Stimulated activated naive CD8-positive, alpha-beta T cell treated with anti-CD3 and anti-CD28 coated beads, Interleukin-15, Interleukin-2, amounts not matched to agents 100 ng/mL and 50 ng/mL, for 24 hours (primary cell): ENCODE data around the gene TAF3.

Source experiments
- H3K27ac Mint-ChIP-seq: one replicate; pipeline ENCODE4 v1.8.0; 2021; ENCODE audit warnings: mild to moderate bottlenecking, mixed read lengths
- H3K27me3 Mint-ChIP-seq: one replicate; pipeline ENCODE4 v1.8.0; 2021; ENCODE audit warnings: mixed read lengths
- H3K36me3 Mint-ChIP-seq: one replicate; pipeline ENCODE4 v1.8.0; 2021; ENCODE audit warnings: low read depth, mixed read lengths
- H3K4me1 Mint-ChIP-seq: one replicate; pipeline ENCODE4 v1.8.0; 2021; ENCODE audit warnings: low read depth, mixed read lengths
- H3K4me3 Mint-ChIP-seq: one replicate; pipeline ENCODE4 v1.8.0; 2021; ENCODE audit warnings: mild to moderate bottlenecking, mixed read lengths
- H3K9me3 Mint-ChIP-seq: one replicate; pipeline ENCODE4 v1.8.0; 2021; ENCODE audit warnings: mixed read lengths

TAF3 gene

DNA sequence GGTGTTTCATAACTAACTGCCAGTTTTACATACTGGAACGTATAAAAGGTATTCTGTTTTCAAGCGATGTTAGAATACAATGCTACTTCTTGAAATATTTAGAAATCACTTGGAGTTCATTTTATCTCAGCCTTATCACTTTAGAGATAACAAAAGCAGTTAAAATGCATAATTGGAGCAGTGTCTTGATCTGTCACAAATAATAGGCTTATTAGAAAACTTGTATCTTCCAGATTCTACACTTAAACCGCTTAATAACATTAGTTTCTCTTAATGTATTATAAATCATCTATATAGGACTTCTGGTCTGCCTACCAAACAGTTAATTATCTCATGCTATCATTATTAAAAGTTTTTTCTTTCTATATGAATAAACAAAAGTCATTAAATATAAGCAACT lies 104.4 kb downstream of the TAF3 start:
- Mint-ChIP-seq H3K4me3 (no peak overlapping the region), H3K9me3 (no peaks in the 10 kb centered on the region), H3K27ac (no peak overlapping the region), H3K27me3 (no peaks in the 10 kb centered on the region), H3K36me3 (no peaks in the 10 kb centered on the region), H3K4me1 (peaks cover 5% of the 10 kb centered on the region)

DNA sequence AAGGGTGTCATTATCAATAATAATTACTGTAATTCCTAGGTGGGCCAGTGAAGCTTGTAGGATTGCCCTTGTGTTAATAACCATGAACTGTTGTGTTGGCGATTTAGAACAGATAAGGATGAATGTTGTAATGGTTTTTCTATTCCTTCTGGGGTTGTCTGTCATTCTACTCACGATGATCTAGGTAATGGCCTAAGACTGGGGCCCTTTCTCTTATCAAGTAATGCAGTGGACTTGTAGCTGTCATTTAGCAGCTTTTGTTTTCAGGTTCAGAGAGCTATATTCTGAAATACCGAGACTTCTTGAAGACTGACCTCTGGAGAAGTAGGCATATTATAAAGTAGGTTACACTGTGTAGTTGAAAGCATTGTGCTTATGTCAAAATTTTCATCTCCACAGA lies 110.2 kb downstream of the TAF3 start:
- Mint-ChIP-seq H3K4me1 (peaks cover 8% of the 10 kb centered on the region), H3K4me3 (no peak overlapping the region), H3K36me3 (peaks cover 6% of the 10 kb centered on the region), H3K27me3 (no peaks in the 10 kb centered on the region), H3K9me3 (no peaks in the 10 kb centered on the region), H3K27ac (no peak overlapping the region)

DNA sequence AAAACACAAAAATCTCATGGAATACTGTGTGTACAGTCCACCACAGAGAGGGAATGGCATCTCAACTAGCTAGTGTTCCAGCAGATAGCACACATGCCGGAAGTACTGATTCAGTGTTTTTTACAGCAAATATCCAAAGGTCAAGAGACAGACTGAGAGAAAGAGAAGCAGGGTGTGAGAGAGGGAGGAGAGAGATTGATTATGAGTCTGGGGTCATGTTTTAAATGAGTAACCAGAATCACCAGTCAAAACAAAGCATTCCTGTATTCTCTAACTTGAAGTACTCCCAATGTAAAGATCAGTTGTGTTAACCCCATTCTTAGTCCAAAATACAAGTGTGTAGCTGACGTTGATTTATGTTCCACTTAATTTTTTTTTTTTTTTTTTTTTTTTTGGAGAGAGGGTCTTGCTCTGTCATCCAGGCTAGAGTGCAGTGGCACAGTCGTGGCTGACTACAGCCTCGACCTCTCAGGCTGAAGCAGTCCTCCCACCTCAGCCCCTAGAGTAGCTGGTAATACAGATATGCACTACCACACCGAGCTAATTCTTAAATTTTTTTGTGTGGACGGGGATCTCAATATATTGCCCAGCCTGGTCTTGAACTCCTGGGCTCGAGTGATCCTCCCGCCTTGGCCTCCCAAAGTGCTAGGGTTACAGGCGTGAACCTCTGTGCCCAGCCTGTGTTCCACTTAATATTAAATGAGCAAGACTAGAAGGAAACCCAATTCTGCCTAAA lies 114.2 kb downstream of the TAF3 start:
- Mint-ChIP-seq H3K27ac (no peak overlapping the region), H3K9me3 (peaks cover 12% of the 10 kb centered on the region), H3K36me3 (peaks cover 28% of the 10 kb centered on the region), H3K27me3 (no peaks in the 10 kb centered on the region), H3K4me3 (no peak overlapping the region), H3K4me1 (peaks cover 4% of the 10 kb centered on the region)

DNA sequence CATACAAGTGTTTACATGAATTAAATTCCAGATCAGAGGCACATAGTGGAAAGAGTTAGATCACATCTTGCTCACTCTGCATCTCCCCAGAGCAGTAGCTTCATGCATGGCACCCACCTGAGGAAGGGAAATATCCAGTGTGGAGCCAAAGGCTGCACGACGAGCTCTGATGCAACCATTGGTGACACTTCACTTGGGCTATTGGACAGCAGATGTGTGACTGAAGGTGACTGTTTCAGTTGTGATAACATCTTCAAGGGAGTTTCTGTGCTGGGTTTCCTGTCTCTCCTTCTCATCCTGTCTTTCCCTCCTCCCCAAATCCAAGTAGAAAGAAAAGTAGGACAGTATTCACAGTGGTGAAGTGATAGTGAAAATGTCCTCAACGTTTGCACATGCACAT lies 115.0 kb downstream of the TAF3 start:
- H3K4me1 Mint-ChIP-seq: peaks cover 4% of the 10 kb centered on the region
- H3K27me3 Mint-ChIP-seq: no peaks in the 10 kb centered on the region
- peaks cover 12% of the 10 kb centered on the region for H3K9me3 Mint-ChIP-seq

DNA sequence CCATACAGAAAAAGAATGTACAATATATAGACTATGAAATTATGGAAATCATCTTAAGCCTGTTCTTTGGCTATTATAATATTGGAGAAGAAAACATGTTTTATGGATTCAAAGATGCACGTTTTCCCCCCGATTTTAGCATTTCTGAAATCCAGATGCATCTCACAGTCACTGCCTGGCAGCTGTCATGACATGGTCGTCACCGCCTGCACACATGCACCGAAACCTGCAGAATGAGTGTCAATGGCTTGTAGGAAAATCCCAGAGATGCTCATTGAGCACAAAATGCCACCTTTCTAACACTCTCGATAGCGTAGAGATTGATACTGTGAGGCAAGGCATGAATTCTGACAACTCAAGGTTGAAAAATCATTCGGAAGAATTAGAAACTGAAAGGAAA lies 115.5 kb downstream of the TAF3 start:
- Mint-ChIP-seq H3K9me3 (peaks cover 17% of the 10 kb centered on the region), H3K4me1 (peaks cover 6% of the 10 kb centered on the region), H3K27me3 (no peaks in the 10 kb centered on the region), H3K36me3 (peaks cover 33% of the 10 kb centered on the region), H3K27ac (no peak overlapping the region), H3K4me3 (no peak overlapping the region)

More for the DNA sequence above, 115.0 kb downstream of the TAF3 start:
- H3K36me3 Mint-ChIP-seq: peaks cover 33% of the 10 kb centered on the region
- no peak overlapping the region for H3K27ac Mint-ChIP-seq
- no peak overlapping the region for H3K4me3 Mint-ChIP-seq

DNA sequence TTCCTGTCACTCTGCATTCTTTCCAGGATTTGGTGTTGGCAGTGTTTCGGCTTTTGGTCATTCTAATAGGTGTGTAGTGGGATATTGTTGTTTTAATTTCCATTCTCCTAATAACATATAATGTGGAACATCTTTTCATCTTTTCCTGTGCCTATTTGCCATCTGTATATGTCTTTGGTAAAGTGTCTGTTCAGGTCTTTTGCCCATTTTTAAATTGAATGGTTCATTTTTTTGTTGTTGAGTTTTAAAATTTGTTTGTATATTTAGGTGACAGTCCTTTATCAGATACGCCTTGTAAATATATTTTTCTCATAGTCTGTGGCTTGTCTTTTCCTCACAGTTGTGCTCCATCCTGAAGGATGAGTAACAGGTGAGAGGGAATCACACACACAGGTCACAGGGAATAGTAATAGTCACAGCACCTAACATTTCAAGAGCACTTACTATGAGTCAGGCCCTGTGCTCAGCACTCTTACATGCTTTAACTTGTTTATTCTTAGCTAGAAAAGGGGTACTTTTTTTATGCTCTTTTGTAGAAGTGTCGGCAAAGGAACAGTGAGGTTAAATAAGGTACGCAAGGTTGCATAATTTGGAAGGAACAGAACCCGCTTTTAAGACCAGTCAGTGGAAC lies 119.1 kb downstream of the TAF3 start:
- Mint-ChIP-seq H3K4me3 (no peak overlapping the region), H3K9me3 (peaks cover 20% of the 10 kb centered on the region), H3K27ac (no peak overlapping the region), H3K36me3 (peaks cover 40% of the 10 kb centered on the region), H3K27me3 (no peaks in the 10 kb centered on the region), H3K4me1 (peaks cover 15% of the 10 kb centered on the region)

DNA sequence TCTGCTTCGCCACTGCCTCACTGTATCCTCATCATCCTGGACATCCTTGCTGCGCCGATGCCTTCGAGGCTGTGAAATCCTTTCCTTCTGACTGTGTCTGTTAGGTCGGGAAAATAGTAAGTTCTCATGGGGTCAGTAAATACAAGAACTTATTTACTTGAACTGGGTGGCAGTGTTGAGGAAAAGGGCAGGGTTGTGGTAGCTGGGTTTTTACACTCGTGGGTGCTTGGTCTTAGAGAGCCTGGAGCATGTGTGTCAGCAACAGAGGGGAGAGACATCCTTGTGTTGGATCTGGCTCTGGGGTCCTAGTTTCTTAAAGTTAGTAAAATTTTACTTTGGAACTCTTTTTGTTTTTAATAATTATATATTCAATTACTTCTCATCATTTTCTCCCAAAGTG lies 123.3 kb downstream of the TAF3 start:
- peaks cover 15% of the 10 kb centered on the region for H3K9me3 Mint-ChIP-seq
- peaks cover 34% of the 10 kb centered on the region for H3K36me3 Mint-ChIP-seq
- no peaks in the 10 kb centered on the region for H3K27me3 Mint-ChIP-seq
- H3K4me1 Mint-ChIP-seq: peaks cover 29% of the 10 kb centered on the region
- H3K4me3 Mint-ChIP-seq: no peak overlapping the region
- H3K27ac Mint-ChIP-seq: no peak overlapping the region

DNA sequence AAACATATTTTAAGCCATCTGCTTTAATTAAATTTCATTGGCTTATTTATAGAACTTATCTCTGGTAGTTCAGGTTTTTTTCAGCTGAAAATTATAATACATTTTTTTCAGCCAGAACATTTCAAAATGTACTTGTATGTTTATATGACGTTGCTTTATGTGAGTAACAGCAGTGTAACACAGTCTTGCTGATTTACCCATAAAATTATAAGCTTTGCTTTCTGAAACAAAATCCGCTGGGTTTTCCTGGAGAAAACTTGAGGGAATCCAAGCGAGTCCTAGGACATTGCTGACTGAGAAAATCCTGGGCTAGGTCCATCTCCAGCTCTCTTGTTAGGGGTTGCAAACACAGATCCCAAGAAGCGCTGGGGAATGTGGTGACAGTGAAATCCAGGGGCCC lies 124.0 kb downstream of the TAF3 start:
- H3K27me3 Mint-ChIP-seq: no peaks in the 10 kb centered on the region

DNA sequence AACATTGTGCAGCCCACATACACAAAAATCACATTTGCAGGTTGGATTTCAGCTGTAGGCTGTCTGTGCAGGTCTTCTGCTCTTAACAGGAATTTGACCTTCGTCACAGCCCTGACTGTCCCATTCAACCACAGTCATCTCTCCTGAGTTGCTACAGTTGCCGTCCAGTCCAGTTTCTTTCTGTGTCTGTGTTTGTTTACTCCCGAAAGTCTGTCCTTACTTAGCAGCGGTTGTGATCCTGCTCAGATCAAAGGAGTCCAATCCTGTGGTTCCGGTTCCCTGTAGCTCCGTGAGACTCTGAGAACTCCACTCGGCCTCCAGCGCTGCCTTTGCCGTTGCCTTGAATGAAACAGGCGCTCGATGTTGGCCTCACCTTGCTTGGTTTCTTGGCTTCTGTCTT lies 124.6 kb downstream of the TAF3 start:
- H3K4me3 Mint-ChIP-seq: no peak overlapping the region
- H3K36me3 Mint-ChIP-seq: peaks cover 29% of the 10 kb centered on the region
- peaks cover 8% of the 10 kb centered on the region for H3K9me3 Mint-ChIP-seq
- peaks cover 37% of the 10 kb centered on the region for H3K4me1 Mint-ChIP-seq
- H3K27ac Mint-ChIP-seq: no peak overlapping the region
- no peaks in the 10 kb centered on the region for H3K27me3 Mint-ChIP-seq

More for the DNA sequence above, 124.0 kb downstream of the TAF3 start:
- Mint-ChIP-seq H3K4me1 (peaks cover 33% of the 10 kb centered on the region), H3K4me3 (no peak overlapping the region), H3K9me3 (peaks cover 8% of the 10 kb centered on the region), H3K36me3 (peaks cover 30% of the 10 kb centered on the region), H3K27ac (no peak overlapping the region)

DNA sequence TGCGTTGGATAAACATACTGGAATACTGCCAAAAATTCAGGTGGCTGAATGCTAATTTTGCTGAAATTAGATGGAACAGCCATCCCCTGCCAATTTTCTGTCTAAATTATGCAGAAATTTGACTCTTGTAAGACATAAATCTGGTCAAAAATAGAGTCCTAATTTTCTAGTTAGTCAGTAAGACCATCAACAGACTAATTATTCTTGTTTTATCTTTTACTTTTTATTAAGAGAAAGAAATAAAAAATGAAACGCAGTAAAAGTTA lies 125.8 kb downstream of the TAF3 start:
- H3K4me3 Mint-ChIP-seq: no peak overlapping the region
- no peaks in the 10 kb centered on the region for H3K27me3 Mint-ChIP-seq
- H3K36me3 Mint-ChIP-seq: peaks cover 19% of the 10 kb centered on the region
- peaks cover 34% of the 10 kb centered on the region for H3K4me1 Mint-ChIP-seq
- no peaks in the 10 kb centered on the region for H3K9me3 Mint-ChIP-seq
- H3K27ac Mint-ChIP-seq: no peak overlapping the region

DNA sequence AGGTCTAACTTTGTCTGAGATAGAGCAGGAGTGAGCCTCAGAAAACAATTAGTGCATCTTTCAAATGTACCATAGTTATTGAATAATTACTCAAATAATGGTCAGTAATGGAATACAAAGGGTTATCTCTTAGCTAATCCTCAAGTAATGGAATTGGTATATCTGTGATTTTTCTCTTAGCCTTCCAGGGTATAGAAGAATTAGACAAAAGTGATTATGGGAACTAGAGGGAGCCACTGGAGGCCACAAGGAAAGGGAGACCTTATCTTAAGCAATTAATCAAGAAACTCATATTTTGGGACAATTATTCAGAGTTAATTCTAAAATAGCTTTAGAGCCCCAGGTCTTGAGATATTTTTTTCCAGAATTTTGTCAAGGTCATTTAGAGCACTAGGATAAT lies 126.2 kb downstream of the TAF3 start:
- Mint-ChIP-seq H3K27ac (no peak overlapping the region), H3K9me3 (no peaks in the 10 kb centered on the region), H3K4me1 (peaks cover 34% of the 10 kb centered on the region), H3K4me3 (no peak overlapping the region), H3K27me3 (no peaks in the 10 kb centered on the region), H3K36me3 (peaks cover 19% of the 10 kb centered on the region)

DNA sequence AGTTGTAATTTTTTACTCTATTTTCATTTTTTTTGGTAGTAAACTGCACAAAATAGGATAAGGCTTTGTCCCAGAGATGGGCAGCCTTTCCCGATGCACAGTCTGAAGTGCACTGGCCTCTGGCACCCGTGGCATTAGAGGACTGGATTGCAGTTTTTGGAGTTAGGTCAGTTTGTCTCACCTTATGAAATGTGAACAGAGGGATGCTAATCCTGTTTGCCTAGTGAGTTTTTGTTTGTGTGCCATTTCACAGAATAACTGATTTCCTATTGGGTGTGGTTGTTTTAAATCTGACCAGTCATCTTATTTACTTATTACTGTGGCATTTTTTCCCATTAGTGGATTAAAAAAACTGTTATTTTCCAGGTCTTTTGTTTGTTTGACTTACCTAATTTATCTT lies 126.7 kb downstream of the TAF3 start:
- H3K27ac Mint-ChIP-seq: no peak overlapping the region
- peaks cover 38% of the 10 kb centered on the region for H3K4me1 Mint-ChIP-seq
- no peaks in the 10 kb centered on the region for H3K9me3 Mint-ChIP-seq
- H3K36me3 Mint-ChIP-seq: peaks cover 19% of the 10 kb centered on the region
- H3K4me3 Mint-ChIP-seq: no peak overlapping the region
- H3K27me3 Mint-ChIP-seq: no peaks in the 10 kb centered on the region

DNA sequence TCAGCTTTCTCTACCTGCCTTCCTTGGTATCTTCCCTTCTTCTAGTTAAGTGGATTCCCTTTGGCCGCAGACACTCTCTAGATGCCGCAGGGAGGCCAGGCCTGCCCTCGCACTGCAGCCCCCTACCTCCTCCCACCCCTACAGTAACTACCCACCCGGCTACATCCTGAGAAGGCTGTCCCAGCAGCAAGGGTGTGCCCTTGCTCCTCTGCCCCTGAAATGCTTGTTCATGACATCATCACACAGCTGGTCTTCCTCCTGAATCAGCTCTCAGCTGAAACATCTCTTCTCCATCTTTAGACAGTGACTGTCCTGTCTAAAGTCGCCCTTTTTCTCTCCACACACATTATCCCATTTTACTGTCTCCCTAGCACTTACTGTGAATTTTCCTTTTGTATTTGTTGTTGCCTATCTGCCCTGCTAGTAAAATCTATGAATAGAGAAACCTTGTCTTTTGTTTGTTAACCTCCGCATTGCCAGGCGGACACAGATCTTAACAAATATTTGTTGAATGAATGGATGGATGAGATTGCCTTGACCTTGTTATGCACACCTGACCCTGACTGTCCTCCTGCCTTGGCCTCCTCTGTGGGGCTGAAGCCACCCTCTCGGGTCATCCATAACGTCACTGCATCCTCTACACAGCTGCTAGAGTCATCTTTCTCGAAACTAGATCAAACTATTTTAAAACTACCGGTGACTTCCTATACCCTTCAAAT lies 127.3 kb downstream of the TAF3 start:
- Mint-ChIP-seq H3K4me1 (peaks cover 40% of the 10 kb centered on the region), H3K4me3 (no peak overlapping the region), H3K9me3 (no peaks in the 10 kb centered on the region), H3K27me3 (no peaks in the 10 kb centered on the region), H3K36me3 (peaks cover 19% of the 10 kb centered on the region), H3K27ac (peak overlapping the region; percentile 14)

DNA sequence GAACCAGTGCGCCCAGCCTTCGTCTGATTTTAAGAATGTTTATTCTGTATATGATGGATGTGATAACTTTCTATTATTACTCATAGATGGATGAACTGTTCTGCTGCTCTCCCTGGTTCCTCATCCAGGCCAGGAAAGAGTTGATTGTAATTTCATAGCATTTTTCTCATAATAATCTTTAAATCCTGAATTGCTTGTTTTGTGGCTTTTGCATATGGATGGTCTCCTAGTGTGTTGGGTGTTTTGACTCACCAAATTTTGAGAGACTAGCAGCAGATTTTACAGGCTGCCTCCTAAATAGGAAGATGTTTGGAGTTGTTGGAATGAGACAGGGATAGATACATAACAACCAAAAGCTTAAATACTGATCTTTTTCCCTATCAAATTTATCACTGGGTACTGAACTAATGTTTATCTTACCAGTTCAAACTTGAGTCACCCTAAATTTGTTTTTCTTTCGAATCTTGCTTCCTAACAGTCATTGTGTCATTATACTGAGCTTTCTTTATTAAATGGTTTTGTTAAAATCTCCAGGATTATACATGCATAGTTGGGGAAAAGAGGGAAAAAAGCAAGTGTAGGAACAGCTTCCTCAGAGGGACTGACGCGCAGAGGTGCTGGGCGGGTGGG lies 130.2 kb downstream of the TAF3 start:
- H3K27ac Mint-ChIP-seq: no peak overlapping the region
- H3K4me1 Mint-ChIP-seq: peaks cover 34% of the 10 kb centered on the region
- H3K4me3 Mint-ChIP-seq: no peak overlapping the region
- H3K9me3 Mint-ChIP-seq: no peaks in the 10 kb centered on the region
- peaks cover 20% of the 10 kb centered on the region for H3K36me3 Mint-ChIP-seq
- no peaks in the 10 kb centered on the region for H3K27me3 Mint-ChIP-seq
